HG02610 (cell line): ENCODE results near the gene ZC3H6.
"Not testable (repeated sequence)": the region's sequence is repeated elsewhere in the genome, so short reads cannot be mapped to it uniquely, and the experiment has no call there.

ENCODE experiments used
- ATAC-seq: cut with Tn5 transposase; IDR thresholded peaks from one replicate; pipeline ENCODE4 v1.9.1; 2021; ENCODE audit warnings: mild to moderate bottlenecking, moderate library complexity; ENCODE audit not compliant: unreplicated experiment

The ZC3H6 gene

DNA sequence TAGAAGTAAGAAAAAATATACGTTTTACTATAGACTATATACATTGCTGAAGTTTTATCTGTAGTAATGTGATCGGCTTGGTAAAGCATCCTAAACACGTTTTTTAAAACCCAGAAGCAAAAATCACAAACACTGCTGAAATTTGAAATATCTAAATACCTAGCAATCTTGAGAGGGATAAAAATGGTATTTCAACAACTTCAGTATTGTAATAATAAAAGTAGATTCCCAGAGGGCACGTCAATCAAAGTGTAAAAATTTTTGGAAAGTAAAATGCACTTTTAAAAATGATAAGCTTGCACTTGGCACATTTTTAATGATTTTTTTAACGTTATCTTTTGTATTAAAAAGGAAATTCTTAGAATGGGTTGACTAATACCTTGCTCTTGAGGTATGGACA, 1.6 kb downstream of the ZC3H6 start:
- ATAC-seq = no peak

GRCh38 chr2:112277596-112278220, 2.3 kb downstream of the ZC3H6 start:
- ATAC-seq = no peak

DNA sequence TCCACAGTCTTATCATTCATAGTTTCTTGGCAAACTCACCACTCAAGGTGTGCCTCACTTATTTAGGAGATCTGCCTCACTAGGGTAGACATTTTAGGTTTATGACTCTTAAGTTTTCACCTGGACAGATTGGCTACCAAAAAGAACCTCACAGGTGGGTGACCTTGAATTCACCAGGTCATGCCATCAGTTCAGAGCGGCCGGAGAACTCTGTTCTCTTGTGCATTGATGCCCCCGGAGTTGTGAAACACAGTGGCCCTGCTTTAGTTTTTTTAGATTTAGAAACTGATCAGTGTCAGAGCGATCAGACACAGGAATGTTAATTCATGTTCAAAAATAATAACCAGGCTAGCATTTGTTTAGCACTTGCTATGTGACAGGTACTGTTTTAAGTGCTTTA, 6.7 kb downstream of the ZC3H6 start:
- not testable (repeated sequence) for ATAC-seq

GRCh38 chr2:112283535-112283934, 8.1 kb downstream of the ZC3H6 start:
- ATAC-seq = not testable (repeated sequence)

DNA sequence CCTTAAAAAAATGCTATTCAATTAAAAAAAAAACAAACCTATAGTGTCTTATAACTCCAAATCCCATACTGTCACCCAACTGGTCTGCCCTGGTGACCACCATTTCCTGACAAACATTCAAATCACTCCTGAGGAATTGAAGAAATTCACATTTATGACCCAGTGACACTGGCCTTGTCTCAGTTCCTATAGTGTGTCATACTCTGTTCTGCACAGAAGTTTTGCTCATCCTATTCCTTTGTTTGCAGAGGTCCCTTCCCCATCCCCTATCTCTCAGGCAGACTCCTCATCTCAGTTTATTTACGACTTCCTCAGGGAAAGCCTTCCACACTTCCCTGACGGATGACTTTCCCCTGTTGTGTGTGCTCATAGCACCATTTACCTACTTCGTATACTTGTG, 14.7 kb downstream of the ZC3H6 start:
- no peak for ATAC-seq

DNA sequence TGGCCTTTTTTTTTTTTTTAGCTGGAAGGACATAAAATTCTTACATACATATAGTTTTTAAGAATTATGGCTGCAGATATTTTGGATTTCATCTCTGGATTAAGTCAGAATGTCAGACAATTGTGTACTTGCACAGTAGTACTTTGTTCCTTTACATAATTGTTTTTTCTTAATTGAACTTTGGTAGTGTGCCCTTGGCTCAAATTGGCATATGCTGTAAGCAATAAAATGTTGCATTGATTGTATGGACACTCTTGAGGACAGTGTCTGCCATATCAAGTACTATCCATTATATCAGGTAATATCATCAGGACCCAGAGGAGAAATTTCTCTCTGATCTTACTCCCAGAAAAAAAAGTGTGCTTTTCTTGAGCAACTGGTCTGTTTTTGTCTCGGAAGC, 15.3 kb downstream of the ZC3H6 start:
- ATAC-seq = no peak

- ATAC-seq = no peak
Observed at GRCh38 chr2:112293636-112294401, 18.4 kb downstream of the ZC3H6 start.

DNA sequence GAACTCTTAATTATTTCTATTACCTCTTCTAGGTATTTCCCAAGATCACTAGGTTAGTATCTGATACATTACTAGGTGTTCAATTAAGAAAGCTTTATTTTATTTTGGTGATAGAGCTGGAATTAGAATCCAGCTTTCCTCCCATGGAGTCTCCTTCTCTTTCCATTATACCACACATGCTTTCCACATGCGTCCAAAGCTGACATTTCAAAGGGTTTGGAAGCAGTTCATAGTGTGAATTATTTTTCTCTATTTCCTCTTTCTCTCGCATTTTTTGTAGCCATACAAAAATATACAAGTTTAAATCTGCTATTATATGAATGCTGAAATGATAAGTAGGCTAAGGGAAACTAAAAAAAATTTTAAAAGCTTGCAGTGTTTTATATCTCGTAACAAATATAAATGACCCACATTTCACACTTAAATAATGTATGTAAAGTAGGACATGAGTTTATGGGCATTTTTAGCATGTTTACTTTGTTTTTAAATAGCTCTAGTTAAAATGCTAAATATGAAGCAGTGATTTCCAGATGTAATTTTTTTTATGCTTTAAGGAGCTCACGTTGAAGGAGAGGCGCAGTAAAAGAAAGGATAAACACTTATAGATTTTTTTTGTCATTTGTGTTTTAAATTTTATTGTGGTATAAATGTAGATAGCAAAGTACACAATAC, 20.1 kb downstream of the ZC3H6 start:
- no peak for ATAC-seq

- no peak for ATAC-seq
Observed at GRCh38 chr2:112296407-112296806, 21.0 kb downstream of the ZC3H6 start.

DNA sequence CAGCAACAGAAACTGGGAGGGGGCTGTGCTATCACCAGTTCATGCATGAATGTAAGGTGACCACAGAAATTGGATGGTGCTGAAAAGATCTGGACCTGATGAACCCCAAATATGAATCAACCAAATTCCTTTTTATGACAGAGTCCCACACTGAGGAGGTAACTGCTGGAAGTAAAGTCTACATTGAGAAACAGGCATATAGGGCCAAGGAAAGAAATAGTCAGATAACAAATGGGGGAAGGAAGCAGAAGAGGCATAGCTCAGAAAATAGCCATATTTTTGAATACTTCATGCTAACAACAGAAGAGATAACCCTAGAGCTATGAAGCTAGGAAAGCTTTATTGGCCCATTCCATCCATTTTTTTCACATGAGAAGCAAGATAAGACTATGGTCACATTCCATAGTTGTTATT, 25.8 kb downstream of the ZC3H6 start:
- no peak for ATAC-seq

DNA sequence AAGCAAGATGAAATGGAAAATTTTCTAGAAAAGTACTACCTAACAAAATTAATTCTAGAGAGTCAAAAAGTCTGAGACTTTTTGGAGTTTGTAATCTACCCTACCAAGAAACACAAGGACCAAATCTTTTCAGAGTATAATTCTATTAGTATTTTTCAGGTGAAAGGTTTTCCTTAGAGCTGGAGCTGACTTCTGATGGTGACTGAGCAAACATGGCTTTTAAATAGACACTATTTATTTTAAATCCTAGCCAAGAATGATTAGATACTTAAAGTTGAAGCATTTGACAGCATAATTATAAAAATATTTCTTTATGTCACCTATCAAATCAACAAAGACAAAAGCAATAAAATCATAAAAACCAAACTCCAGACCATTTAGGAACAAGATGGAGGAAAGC, 26.6 kb downstream of the ZC3H6 start:
- ATAC-seq = no peak

DNA sequence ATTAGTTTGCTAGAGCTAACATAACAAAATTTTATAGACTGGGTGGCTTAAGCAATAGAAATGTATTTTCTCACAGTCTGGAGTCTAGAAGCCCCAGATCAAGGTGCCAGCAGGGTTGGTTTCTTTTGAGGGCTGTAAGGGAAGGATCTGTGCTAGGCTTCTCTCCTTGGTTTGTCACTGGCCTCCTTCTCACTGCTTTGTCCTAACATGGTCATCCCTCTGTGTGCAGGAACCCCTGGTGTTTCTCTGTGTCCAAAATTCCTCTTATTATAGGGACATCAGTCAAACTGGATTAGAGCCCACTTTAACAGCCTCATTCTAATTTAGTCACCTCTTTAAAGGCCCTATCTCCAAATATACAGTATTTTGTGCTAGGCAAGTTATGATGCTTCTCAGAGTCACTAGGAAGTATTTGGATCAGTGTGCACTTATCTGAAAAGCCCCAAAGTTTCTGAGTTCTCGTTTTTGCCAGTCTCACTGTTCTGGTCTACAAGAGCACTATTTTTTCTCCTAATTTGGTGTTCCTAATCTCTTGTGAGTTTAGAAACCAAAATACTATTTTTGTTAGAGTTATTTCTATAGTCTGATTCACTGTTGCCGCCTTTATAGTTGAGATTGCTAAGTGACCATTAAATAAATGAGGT, 29.0 kb downstream of the ZC3H6 start:
- ATAC-seq = peak; percentile 72

GRCh38 chr2:112305132-112305531, 29.7 kb downstream of the ZC3H6 start:
- ATAC-seq = no peak

- no peak for ATAC-seq
Observed at GRCh38 chr2:112310906-112311305, 35.5 kb downstream of the ZC3H6 start.

DNA sequence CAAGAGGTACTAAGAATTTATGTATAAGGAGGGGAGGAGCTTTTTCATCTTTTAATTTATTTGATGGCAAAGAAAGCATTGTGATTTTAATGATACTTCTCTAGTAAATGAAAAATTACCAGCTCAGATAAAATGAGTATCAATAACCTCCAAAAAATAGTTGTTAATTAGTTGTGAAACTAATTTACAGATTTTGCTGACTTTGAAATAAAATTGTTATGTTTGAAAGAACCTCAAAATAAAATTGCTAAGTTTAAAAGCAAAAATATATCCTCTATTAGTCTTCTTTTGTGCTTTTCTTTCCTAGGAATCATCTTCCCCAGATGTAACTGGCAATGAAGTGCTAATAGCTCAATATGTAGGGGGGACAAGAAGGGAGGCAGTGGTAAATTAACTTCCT, 36.5 kb downstream of the ZC3H6 start:
- ATAC-seq = no peak

- ATAC-seq = no peak
Observed at GRCh38 chr2:112312821-112313220, 37.4 kb downstream of the ZC3H6 start.

- ATAC-seq = no peak
Observed at GRCh38 chr2:112314856-112315255, 39.5 kb downstream of the ZC3H6 start.

- no peak for ATAC-seq
Observed at GRCh38 chr2:112317303-112318158, 42.1 kb downstream of the ZC3H6 start.

- ATAC-seq = no peak
Observed at GRCh38 chr2:112318515-112318914, 43.1 kb downstream of the ZC3H6 start.
